G401.6 (cell line): Measurements from ENCODE around the gene PHACTR1.

Source experiments
- FAIRE-seq: peaks from 2 replicates; lab custom pipeline; 2012; peaks lifted over from hg19 to GRCh38; lab: Jason Lieb, UNC

The PHACTR1 gene

DNA sequence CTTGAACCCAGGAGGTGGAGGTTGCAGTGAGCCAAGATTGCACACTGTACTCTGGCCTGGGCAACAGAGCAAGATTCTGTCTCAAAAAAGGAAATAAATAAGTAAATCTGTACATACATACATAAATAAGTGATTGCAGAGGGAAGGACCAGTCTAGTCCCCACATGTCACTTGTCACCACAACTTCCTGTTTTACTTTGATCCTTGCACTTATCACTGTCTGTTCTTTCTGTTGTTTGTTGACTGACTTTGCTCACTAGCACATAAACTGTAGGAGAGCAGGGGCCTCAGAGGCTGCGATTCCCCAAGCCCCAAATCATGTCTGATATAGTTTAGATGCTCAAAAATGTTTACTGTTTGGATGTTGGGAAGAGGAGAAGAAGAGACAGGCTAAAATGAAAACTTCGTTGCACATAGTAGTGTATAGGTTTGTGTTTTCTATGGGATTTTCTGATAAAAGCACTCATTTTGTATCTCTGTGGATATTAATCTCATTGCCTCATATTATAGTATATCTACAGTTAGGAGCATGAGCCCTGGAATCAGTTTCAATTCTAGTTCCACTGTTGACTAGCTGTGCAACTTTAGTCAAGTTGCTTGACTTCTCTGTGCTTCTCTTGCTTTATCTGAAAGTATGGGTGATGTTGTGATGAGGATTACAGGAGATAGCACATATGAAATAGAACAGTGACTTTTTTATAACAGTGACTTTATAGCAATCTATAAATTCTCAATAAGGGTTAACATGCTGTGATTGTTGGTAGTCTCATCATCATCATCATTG is 446.8 kb downstream of the PHACTR1 start:
- FAIRE-seq: no peak

DNA sequence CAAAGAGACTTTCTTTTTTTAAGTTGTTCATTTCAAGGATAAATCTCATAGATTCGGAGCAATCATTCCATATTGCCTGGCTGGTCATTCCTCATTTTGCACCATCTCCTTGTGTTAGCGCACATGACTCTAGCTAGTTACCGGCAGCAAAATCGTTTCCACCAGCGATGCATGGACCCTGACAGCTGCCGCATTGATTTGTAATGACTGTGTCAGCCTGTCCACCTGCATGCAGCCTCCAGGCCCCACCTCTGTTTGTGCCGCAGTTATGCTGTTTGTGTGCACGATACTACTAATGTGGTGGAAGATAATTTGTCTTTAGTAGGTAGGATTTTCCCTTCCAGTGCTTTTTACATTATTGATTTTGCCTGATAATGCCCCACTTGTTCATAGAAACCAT is 447.7 kb downstream of the PHACTR1 start:
- no peak for FAIRE-seq

DNA sequence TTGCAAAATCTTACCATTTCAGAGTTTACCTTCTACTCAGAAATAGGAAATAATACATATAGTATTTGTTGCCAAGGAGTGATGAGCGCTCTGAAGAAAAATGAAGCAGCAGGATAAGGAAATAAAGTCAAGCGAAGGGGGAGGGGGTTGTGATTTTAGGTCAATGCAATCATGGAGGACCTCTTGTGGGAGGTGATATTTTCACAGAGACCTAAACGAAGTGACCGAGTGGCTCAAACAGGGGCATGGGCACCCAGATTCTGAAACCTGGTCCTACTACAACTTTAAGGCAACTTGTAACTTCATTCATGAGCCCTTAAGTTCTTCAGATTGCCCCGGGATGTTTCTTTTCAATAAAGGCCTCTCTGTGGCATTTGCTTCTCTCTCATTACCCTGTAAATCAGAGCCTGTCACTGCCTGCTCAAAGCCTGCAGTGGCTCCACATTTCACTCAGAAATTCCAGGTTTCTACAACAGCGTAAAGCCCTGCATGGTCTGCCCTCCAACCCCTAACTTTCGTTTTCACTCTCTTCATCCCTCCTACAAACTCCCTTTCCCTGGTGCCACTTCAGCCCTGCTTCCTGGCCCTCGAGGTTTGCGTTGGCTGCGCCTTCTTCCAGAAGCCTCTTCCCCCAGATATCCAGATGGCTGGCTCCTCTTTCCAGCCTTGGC is 449.1 kb downstream of the PHACTR1 start:
- FAIRE-seq: no peak

DNA sequence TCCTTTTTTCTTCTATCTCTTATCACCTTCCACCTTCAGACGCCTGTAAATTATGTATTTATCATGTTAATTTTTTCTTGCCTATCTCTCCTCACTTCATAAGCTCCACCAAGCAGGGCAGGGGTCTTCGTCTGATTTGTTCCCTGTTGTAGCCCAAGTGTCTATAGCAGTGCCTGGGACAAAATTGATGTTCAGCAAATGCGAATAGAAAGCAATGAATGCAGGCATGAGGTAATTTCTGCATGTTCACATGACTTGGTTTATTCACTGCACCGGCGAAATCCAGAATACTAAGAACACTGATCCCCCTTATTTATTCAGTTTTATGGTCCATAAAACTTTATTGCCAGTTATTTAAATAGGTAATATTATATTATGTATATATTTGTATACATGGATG is 449.7 kb downstream of the PHACTR1 start:
- no peak for FAIRE-seq

DNA sequence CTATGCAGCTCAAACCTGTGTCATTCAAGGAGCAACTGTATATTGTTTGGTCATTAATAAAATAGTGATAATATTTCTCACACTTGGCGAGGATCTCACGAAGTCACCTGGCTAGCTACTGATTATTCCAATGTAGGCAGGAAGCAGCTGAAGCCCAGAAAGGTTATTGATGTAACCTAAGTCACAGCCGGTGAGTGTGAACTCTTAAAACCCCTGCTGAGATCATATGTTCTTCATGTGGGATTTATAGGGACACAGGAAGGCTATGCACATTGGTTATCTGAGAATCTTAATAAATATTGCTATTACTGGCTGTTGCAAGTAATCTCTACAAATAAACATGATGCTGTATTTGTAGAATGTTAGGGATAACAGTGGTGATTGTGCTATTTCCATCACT is 450.3 kb downstream of the PHACTR1 start:
- no peak for FAIRE-seq

DNA sequence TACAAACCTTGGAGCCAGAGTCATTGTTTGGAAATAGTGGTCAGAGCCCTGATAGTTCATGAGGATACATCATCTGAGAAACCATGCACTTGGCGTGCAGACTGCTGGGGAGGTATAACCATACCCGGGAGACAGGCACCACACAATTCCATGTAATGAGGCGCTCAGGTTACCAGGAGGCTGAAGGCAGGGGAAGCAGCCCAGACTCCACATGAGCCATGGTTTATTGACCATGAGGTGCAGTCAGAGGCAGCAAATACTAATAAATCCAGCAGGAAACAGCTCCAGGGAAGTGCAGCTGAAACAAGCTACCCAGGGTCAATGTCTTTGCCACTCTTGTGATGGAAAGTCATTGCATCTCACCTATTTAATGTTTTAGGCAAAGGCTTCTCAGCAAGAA is 455.7 kb downstream of the PHACTR1 start:
- FAIRE-seq: no peak

DNA sequence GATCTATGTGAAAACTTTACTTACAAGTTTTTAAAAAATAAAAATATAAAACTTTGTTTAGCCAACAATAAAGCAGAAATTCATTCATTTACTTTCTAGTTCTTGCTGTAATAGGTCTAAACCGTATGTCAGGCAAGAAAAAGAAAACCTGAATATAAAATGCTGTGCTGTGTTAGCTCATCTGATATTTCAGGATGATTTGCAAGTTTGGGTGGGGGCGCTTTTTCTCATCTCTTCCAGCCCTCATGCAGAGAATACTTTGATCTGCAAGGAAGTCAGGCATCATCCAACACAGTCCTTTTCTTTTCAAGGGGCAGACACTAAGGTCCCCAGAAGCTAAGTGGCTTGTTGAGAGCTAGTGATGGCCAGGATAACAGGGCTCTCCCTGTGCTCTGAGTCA is 458.5 kb downstream of the PHACTR1 start:
- no peak for FAIRE-seq

DNA sequence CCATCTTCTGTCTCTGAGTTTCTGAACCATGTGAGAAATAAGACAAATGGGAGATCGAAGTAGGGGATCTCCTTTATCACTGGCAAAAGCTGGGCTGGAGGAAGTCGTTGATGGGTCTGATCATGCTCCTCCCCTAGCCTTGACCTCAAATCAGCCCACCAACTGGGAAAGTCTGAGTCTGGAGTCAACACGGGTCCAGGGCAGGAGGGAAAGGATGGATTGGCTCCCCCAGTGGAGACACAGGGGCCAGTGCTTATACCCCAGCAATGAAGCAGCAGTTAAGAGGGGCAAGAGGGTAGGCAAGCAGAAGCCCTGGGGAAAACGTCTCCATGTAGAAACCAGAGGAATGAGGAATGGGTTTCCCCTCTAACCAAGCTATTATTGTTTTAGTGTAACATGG is 459.2 kb downstream of the PHACTR1 start:
- no peak for FAIRE-seq

DNA sequence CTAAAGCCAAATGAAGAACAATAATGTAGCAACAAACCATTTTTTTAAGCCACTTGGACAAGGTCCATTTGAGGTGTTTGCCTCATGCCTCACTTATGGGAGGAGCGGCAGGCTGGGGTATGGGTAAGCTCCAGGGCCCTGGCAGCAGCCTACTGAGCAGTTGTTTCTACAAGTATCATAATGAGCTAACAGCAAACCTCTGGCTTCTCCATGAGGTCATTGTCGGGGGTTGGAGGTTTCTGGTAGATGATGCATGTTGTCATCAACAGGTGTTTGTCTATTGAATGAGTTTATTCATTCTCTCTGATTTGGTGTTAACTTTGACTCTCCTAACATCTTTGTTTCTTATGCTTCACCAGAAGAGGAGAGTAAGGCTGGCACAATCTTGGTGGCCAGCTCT is 461.1 kb downstream of the PHACTR1 start:
- no peak for FAIRE-seq

DNA sequence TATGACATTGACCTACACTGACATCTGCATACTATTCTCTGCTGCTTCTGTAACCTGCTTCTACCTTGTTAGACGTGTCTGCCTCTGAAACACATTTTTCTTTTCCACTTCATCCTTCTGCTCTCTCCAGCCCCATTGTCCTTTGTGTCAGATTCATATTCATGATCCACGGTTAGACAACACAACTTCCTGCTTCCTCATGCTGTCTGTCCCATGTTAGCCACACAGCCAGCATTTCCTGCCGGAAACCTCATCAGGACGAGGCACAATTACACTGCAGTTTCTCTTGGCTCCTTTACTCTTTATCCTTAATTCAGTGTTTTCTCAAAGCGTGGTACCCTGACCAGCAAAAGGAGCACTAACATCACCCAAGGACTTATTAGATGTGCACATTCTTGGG is 461.5 kb downstream of the PHACTR1 start:
- no peak for FAIRE-seq

DNA sequence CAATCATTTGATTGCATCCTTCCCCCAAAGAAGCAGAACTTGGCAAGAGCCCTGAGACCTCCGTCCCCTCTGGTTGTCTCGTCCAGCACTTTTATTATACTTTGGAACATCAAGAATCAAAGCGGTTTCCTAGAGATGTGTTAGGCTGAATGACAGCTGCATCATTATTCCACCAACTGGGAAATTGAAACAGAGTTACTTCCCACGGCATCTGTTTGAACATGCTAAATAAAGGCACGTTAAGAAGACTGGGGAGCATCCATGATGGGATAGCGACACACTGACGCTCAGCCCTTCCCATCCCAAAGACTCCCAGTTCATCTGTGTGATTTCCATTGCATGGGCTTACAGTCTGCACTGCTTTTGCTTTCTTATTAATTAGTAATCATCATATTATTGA is 464.0 kb downstream of the PHACTR1 start:
- no peak for FAIRE-seq

DNA sequence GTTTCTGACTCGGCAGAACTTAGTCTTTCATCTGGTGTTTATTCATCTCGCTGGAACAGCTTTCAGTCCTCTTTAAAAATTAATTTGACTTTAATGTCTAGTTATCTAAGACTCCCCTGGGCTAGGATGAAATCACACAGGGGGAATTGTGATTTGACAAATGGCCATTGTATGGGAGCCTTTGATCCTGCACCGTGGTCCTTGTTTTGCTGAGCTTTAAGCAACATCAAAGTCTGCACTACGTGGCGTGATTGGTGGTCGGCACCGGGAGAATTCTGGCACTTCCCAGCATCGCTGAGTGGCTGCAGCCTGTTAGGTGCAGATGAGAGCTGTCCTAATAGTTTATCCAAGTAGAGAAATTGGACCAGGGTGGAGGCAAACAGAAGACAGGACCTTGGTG is 464.8 kb downstream of the PHACTR1 start:
- FAIRE-seq: no peak

DNA sequence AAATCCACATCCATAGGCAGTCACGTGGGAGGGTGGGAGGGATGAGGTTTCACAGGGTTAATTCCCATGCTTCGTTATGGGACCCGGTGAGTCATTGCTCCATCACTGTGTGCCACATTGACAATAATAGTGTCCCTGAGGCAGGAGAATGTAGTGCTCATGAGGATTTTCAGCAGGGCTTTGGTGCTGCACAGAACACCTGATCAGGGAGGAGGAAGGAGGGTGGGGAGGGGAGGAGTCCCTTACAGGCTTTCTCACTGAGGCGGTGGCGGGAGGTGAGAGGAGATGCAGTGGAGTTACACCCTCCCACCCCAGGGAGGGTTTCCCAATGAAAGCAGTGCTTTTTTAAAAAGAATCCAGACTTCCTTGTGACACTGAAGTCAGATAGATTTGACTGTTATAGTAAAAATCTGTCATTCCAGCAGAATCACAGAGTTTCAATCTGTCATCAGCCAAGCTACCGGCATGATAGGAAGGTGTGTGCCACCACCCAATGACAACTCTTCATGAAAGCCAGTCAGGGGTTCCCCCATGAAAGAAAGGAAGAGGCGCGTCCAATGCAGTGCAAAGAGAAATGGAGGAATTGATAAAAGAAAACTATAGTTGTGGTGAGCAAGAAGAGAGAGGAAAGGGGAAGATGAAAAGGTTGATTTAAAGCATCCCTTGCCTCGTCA is 467.0 kb downstream of the PHACTR1 start:
- FAIRE-seq: no peak

DNA sequence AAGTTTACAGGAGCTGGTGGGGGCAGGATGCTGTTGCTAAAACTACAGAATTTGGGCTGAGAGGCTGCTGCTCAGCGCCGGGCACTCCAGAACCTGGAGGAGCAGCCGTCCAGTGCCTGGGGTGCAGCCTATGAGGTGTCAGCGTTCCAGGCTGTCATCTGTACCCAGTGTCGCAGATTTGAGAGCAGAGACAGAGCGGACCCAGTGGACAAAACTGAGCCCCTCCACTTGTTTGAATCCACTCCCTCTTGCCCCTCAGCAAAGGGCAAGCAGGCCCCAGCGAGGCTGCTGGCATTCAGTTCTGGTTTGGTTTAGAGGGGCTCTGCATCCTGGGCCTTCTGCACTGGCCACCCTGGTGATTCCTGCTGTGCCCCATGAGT is 467.5 kb downstream of the PHACTR1 start:
- FAIRE-seq: no peak

DNA sequence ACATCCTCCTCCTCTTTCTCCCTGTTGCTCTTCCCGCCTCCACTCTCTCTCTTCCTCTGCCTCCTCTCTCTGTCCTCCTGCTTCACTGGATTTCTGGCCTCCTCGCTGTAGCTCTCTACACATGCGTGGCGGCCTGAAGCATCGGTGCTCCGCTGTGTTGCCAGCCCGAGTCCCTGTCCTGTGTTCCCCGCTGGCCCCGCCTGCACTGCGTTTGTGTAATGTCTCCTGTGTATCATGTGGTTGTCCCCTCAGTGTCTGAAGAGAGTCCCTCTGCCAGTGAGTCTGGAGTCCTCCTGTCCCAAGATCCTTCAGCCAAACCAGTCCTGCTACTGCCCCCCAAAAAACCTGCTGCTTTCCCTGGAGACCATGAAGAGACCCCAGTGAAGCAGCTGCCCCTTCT is 468.0 kb downstream of the PHACTR1 start:
- FAIRE-seq: no peak

DNA sequence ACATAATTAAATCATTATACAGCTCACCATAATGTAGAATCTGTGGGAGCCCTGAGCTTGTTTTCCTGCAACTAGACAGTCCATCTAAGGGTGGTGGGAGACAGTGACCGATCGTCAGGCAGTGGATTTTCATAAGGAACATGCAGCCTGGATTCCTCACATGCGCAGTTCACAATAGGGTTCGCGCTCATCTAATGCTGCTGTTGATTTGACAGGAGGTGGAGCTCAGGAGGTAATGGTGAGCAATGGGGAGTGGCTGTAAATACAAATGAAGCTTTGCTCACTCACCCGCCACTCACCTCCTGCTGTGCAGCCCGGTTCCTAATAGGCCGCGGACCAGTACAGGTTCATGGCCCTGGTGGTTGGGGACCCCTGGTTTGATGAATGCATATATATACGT is 470.3 kb downstream of the PHACTR1 start:
- no peak for FAIRE-seq

DNA sequence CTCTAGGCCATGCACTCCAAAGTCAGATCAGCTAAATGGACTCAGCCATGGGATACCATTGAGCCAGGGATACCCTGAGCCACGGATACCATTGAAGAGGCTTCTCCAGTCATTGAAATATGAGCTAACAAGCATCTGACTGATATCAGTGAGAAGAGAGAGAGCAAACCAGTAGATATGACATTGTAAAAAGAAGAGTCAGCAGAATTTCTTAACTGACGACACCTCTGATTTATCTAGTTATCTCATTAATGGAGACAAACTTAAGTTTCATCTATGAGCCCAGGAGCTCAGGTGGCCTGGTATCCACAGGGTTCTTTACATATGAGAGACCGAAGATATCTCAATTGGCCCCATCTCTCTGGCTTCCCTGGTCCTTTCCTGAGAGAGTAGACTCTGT is 471.1 kb downstream of the PHACTR1 start:
- FAIRE-seq: no peak

DNA sequence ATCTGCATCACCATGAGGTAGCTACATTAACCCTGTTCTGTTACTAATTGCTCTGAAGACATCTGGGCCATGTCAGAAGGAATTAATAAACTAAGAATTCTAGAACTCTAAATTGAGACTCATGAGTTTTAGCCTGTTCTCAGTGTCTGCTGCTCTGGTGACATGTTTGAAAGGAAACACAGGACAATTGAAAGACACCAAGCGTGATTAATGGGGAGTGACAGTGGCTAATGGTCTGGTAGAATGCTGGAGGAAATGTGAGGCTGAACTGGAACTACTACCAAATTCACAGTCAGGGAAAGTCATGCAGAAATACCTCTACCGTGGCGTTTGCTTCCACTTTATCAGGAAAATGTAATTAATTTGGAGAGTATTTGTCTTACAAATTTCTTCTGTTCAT is 471.7 kb downstream of the PHACTR1 start:
- no peak for FAIRE-seq

DNA sequence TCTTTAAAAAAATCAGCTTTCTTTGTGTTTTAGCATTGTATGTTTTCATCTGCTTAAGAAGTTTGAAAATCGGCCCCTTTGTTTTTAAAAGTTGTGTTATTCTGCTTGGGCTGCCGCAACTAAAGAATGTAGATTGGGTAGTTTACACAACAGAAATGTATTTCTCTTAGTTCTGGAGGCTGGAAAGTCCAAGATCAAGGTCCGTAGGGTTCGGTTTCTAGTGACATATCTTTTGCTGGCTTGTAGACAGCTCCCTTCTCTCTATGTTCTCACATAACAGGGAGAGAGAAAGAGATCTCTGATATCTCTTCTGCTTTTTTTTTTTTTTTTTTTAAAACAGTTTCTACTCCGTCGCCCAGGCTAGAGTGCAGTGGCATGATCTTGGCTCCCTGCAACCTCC is 473.1 kb downstream of the PHACTR1 start:
- FAIRE-seq: no peak

DNA sequence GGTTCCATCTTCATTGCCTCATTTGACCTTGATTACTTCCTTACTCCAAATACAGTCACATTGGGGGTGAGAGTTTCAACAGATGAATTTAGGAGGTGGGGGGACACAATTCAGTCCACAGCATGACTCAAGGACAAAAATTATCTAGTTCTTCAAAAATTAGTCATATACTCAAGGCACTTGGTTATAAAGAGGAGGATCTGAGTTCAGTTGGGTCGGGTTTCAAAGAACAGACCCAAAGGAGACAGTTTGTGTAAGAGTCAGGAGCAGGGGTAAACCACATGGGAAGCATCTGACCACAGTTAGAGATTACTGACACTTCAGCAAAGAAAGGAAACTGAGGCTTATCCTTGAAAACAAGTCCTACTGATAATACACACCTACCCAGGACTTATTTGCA is 473.8 kb downstream of the PHACTR1 start:
- FAIRE-seq: no peak

DNA sequence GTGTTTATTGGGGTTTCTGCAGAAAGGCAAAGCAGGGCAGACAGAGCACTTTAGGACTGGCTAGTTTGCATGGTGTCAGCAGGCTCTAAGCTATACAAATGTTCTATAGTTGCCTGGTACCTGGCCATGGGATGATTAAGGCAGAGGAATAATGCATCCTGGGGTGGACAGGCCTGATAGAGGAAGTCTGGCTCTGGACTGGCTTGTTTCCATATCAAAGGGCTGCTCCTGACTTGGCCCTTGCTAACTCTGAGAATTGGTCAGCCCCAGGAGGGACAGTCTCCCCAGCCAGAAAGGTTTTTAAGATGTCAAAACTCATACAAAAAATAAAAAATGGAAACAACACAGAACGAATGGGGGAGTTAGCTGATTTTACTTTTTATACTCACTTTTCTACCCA is 474.9 kb downstream of the PHACTR1 start:
- no peak for FAIRE-seq

DNA sequence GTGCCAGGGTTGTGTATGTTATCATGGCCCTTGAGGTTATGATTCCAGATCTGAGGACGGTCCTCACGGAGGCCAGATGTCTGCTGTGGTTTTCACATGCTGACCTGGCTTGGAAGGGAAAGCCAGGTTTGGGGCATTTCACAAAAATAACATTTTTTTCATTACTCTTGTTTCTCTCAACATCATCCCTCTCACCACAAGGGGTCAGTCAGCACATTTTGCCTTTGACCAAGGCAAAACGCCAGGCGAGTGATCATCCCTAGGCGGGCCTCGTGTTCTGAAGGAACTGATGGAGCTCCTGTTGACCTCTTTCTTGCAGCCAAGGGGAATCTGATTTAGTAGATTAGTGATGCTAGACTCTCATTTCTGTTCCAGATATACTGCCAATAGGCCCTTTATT is 478.3 kb downstream of the PHACTR1 start:
- no peak for FAIRE-seq

DNA sequence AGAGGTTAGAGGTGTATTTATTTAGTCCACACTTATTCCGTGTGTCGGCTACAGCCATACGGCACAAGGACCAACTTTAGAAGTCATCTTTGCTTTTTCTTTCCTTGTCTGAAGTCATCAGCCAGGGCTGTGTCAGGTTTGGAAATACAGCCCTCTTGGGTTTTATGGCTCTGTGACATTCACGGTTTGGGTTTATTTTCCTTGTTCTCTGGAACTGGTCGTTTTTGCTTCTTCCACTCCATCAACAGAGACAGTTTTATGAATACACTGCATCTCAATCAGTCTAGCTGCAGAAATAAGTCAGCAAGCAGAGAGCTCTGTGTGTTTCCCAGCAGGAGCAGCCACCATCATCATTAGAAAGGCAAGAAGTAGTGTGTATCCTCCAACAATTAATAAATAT is 479.2 kb downstream of the PHACTR1 start:
- FAIRE-seq: no peak

DNA sequence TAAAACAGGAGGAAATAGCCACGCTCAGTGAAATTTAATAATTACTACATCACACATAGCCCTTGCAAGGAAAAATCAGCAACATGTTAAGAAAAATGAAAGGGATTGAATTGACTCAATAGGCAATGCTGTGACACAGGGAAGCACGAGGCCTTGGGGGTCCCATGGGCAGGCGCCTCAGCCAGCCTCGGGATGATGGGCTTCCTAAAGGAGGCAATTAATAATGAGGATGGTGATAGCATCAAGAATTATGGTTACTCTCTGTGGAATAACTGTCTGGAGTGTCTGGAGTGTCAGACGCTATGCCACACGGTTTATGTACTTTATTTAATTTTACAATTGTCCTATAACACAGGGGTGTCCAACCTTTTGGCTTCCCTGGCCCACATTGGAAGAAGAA is 481.6 kb downstream of the PHACTR1 start:
- no peak for FAIRE-seq
